IPS-15b (cell line): Measurements from ENCODE around the gene PRDM5.

Experiments used
- H3K27me3 ChIP-seq: one replicate; pipeline ENCODE4 v1.6.1; 2013; ENCODE audit warnings: low read length; ENCODE audit not compliant: control insufficient read depth, insufficient read depth
- H3K36me3 ChIP-seq: one replicate; pipeline ENCODE4 v1.6.1; 2013; ENCODE audit warnings: low read length; ENCODE audit not compliant: control insufficient read depth, insufficient read depth
- H3K4me1 ChIP-seq: one replicate; pipeline ENCODE4 v1.6.1; 2013; ENCODE audit warnings: mild to moderate bottlenecking, low read length; ENCODE audit not compliant: control insufficient read depth, insufficient read depth
- H3K4me3 ChIP-seq: one replicate; pipeline ENCODE4 v1.5.1; 2013; ENCODE audit warnings: low read depth, low read length
- H3K9ac ChIP-seq: one replicate; pipeline ENCODE4 v1.6.1; 2013; ENCODE audit warnings: low read depth, mild to moderate bottlenecking, low read length
- H3K9me3 ChIP-seq: one replicate; pipeline ENCODE4 v1.6.1; 2013; ENCODE audit warnings: mild to moderate bottlenecking, low read length; ENCODE audit not compliant: control insufficient read depth, insufficient read depth

The PRDM5 gene

GRCh38 chr4:120830204-120830603, 92.3 kb downstream of the PRDM5 start:
- H3K4me3 ChIP-seq, result no peak overlapping the region
- no peaks in the 10 kb centered on the region for H3K36me3 ChIP-seq
- H3K4me1 ChIP-seq, result no peaks in the 10 kb centered on the region
- no peaks in the 10 kb centered on the region for H3K9me3 ChIP-seq
- H3K27me3 ChIP-seq, result no peaks in the 10 kb centered on the region
- H3K9ac ChIP-seq, result no peak overlapping the region

- Histone ChIP-seq H3K36me3 (no peaks in the 10 kb centered on the region), H3K27me3 (no peaks in the 10 kb centered on the region), H3K4me1 (no peaks in the 10 kb centered on the region), H3K9ac (no peak overlapping the region), H3K9me3 (no peaks in the 10 kb centered on the region), H3K4me3 (no peak overlapping the region)
Observed at GRCh38 chr4:120829113-120829831, 93.3 kb downstream of the PRDM5 start.

- no peak overlapping the region for H3K9ac ChIP-seq
- H3K9me3 ChIP-seq, result no peaks in the 10 kb centered on the region
- H3K27me3 ChIP-seq, result no peaks in the 10 kb centered on the region
- H3K4me1 ChIP-seq, result no peaks in the 10 kb centered on the region
- no peaks in the 10 kb centered on the region for H3K36me3 ChIP-seq
- H3K4me3 ChIP-seq, result no peak overlapping the region
Observed at GRCh38 chr4:120826853-120827252, 95.7 kb downstream of the PRDM5 start.

- H3K27me3 ChIP-seq, result no peaks in the 10 kb centered on the region
- no peaks in the 10 kb centered on the region for H3K36me3 ChIP-seq
- H3K9me3 ChIP-seq, result no peaks in the 10 kb centered on the region
- H3K9ac ChIP-seq, result no peak overlapping the region
- no peak overlapping the region for H3K4me3 ChIP-seq
- no peaks in the 10 kb centered on the region for H3K4me1 ChIP-seq
Observed at GRCh38 chr4:120826449-120826848, 96.1 kb downstream of the PRDM5 start.

- H3K36me3 ChIP-seq, result no peaks in the 10 kb centered on the region
- no peak overlapping the region for H3K4me3 ChIP-seq
- no peaks in the 10 kb centered on the region for H3K9me3 ChIP-seq
- no peak overlapping the region for H3K9ac ChIP-seq
- H3K27me3 ChIP-seq, result no peaks in the 10 kb centered on the region
- no peaks in the 10 kb centered on the region for H3K4me1 ChIP-seq
Observed at GRCh38 chr4:120824946-120825345, 97.6 kb downstream of the PRDM5 start.

- no peaks in the 10 kb centered on the region for H3K4me1 ChIP-seq
- no peaks in the 10 kb centered on the region for H3K27me3 ChIP-seq
- no peak overlapping the region for H3K4me3 ChIP-seq
- no peaks in the 10 kb centered on the region for H3K9me3 ChIP-seq
- H3K36me3 ChIP-seq, result no peaks in the 10 kb centered on the region
- H3K9ac ChIP-seq, result no peak overlapping the region
Observed at GRCh38 chr4:120821977-120822376, 100.5 kb downstream of the PRDM5 start.

GRCh38 chr4:120821029-120821428, 101.5 kb downstream of the PRDM5 start:
- no peaks in the 10 kb centered on the region for H3K36me3 ChIP-seq
- no peak overlapping the region for H3K9ac ChIP-seq
- H3K9me3 ChIP-seq, result no peaks in the 10 kb centered on the region
- H3K4me3 ChIP-seq, result no peak overlapping the region
- no peaks in the 10 kb centered on the region for H3K4me1 ChIP-seq
- no peaks in the 10 kb centered on the region for H3K27me3 ChIP-seq

- no peaks in the 10 kb centered on the region for H3K27me3 ChIP-seq
- H3K4me1 ChIP-seq, result no peaks in the 10 kb centered on the region
- H3K9ac ChIP-seq, result no peak overlapping the region
- no peak overlapping the region for H3K4me3 ChIP-seq
- H3K36me3 ChIP-seq, result no peaks in the 10 kb centered on the region
- H3K9me3 ChIP-seq, result no peaks in the 10 kb centered on the region
Observed at GRCh38 chr4:120819805-120820437, 102.6 kb downstream of the PRDM5 start.

GRCh38 chr4:120816296-120816965, 106.1 kb downstream of the PRDM5 start:
- H3K4me3 ChIP-seq, result no peak overlapping the region

GRCh38 chr4:120815361-120815760, 107.2 kb downstream of the PRDM5 start:
- H3K4me1 ChIP-seq, result no peaks in the 10 kb centered on the region
- H3K4me3 ChIP-seq, result no peak overlapping the region
- H3K9me3 ChIP-seq, result no peaks in the 10 kb centered on the region
- no peak overlapping the region for H3K9ac ChIP-seq
- H3K27me3 ChIP-seq, result no peaks in the 10 kb centered on the region
- no peaks in the 10 kb centered on the region for H3K36me3 ChIP-seq

More at GRCh38 chr4:120816296-120816965, 106.1 kb downstream of the PRDM5 start:
- Histone ChIP-seq H3K9me3 (no peaks in the 10 kb centered on the region), H3K27me3 (no peaks in the 10 kb centered on the region), H3K36me3 (no peaks in the 10 kb centered on the region), H3K9ac (no peak overlapping the region), H3K4me1 (no peaks in the 10 kb centered on the region)

- H3K4me3 ChIP-seq, result no peak overlapping the region
Observed at GRCh38 chr4:120814886-120815285, 107.6 kb downstream of the PRDM5 start.

GRCh38 chr4:120812216-120812615, 110.3 kb downstream of the PRDM5 start:
- no peaks in the 10 kb centered on the region for H3K36me3 ChIP-seq

More at GRCh38 chr4:120814886-120815285, 107.6 kb downstream of the PRDM5 start:
- no peaks in the 10 kb centered on the region for H3K36me3 ChIP-seq
- H3K9ac ChIP-seq, result no peak overlapping the region
- no peaks in the 10 kb centered on the region for H3K9me3 ChIP-seq
- no peaks in the 10 kb centered on the region for H3K4me1 ChIP-seq
- H3K27me3 ChIP-seq, result no peaks in the 10 kb centered on the region

More at GRCh38 chr4:120812216-120812615, 110.3 kb downstream of the PRDM5 start:
- H3K4me3 ChIP-seq, result no peak overlapping the region
- no peak overlapping the region for H3K9ac ChIP-seq
- no peaks in the 10 kb centered on the region for H3K9me3 ChIP-seq
- H3K27me3 ChIP-seq, result no peaks in the 10 kb centered on the region
- no peaks in the 10 kb centered on the region for H3K4me1 ChIP-seq
